ENCODE results near the gene ADD2. TPM values are rescaled to one million over a fixed set of nuclear protein-coding genes. Genes with fewer than 3 reads are reported as not detected.
"Not testable (repeated sequence)": the region's sequence is repeated elsewhere in the genome, so short reads cannot be mapped to it uniquely, and the experiment has no call there.

Gene ADD2
- total RNA-seq, 1 experiment from 2014 or later = 0.71 TPM

DNA sequence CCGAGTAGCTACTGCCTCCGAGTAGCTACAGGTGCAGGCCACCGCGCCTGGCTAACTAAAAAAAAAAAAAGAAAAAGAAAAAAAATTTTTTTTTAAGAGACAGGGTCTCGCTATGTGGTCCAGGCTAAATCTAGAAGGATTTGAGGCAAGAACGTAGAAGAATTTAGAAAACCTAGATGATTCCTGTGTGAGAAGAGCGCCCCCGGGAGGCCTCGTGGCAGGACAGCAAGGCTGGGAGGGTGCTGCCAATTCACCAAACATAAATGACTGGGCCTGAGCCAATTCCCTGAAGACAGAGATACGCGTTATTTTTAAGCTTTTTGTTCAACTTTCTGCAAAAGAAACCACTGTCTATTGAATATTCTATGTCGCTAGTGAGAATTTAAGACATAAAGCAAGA lies 124.3 kb downstream of the ADD2 start:
- peak; percentile 52 for DNase-seq (ENCODE audit: low spot score)

- no peak for DNase-seq (ENCODE audit: low spot score)
Measured at GRCh38 chr2:70641263-70641784, 126.7 kb downstream of the ADD2 start.

GRCh38 chr2:70639841-70640436 lies 128.1 kb downstream of the ADD2 start:
- no peak for DNase-seq (ENCODE audit: low spot score)

GRCh38 chr2:70638561-70638960 lies 129.4 kb downstream of the ADD2 start:
- no peak for DNase-seq (ENCODE audit: low spot score)

DNA sequence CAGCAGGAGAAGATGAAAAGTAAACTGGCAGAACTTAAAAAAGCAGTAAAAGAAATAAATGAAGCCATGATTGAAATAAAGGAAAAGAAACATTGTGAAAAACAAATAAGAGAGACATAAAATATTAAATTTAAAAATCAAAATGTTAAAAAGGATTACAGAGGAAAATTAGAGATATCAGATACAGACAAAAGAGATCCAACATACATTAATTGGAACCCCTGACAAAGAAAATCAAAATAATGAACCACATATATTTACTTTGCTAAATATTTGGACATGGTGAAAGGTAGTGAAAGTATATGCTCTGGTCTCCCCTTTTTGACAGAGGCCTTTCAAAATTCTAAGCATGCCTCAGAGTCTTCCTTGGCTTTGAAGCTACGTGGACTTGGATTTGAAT lies 134.5 kb downstream of the ADD2 start:
- DNase-seq (ENCODE audit: low spot score) = no peak

- DNase-seq (ENCODE audit: low spot score) = no peak
Measured at GRCh38 chr2:70632966-70633365, 135.0 kb downstream of the ADD2 start.

DNA sequence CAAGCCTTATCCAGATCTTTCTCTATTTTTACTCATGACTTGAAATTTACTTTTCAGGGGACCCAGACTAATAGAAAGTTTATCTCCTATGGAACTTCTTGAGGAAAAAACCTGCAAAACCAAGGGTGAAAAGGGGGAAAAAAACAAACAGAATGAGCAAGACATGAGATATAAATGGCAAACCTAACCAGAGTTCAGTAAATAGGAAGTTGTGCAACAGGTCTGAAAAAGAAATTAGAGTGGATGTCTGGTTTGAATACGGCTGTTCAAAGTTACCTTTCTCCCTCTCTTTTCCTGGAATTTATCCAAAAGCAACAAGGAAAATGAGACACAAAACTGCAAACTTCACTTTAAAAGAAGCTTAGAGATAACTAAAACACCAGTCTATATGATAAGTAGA lies 135.6 kb downstream of the ADD2 start:
- no peak for DNase-seq (ENCODE audit: low spot score)

GRCh38 chr2:70630761-70631160 lies 137.2 kb downstream of the ADD2 start:
- DNase-seq (ENCODE audit: low spot score) = no peak

DNA sequence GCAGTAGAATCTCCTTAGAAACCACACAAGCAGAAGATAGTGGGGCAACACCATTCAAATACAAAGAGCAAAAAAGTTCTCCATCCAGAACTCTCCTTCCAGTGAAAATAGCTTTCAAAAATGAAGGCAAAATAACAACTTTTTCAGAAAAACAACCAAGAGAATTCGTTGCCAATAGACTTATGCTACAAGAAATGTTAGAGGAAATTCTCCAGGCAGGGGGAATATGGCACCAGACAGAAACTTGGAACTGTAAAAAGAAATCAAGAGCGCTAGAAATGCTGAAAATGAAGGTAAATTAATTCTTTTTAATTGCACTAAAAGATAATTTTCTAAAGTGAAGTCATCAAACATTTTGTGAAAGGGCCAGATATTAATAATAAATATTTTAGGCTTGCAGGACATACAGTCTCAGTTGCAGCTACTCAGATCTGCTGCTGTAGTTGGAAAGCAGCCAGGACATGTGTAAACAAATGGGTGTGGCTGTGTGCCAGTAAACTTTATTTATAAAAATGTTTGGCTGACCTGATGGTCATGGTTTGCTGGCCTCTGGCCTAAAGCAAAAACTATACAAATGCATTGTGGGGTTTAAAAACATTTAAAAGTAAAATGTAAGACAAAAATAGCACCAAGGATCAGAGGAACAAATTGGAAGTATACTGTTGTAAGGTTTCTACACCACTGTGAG lies 140.6 kb downstream of the ADD2 start:
- peak; percentile 61 for DNase-seq (ENCODE audit: low spot score)

- DNase-seq (ENCODE audit: low spot score) = no peak
Measured at GRCh38 chr2:70626254-70626990, 141.6 kb downstream of the ADD2 start.

- not testable (repeated sequence) for DNase-seq (ENCODE audit: low spot score)
Measured at GRCh38 chr2:70621536-70621935, 146.5 kb downstream of the ADD2 start.

- no peak for DNase-seq (ENCODE audit: low spot score)
Measured at GRCh38 chr2:70620020-70620419, 148.0 kb downstream of the ADD2 start.

GRCh38 chr2:70619167-70619566 lies 148.8 kb downstream of the ADD2 start:
- DNase-seq (ENCODE audit: low spot score) = no peak

DNA sequence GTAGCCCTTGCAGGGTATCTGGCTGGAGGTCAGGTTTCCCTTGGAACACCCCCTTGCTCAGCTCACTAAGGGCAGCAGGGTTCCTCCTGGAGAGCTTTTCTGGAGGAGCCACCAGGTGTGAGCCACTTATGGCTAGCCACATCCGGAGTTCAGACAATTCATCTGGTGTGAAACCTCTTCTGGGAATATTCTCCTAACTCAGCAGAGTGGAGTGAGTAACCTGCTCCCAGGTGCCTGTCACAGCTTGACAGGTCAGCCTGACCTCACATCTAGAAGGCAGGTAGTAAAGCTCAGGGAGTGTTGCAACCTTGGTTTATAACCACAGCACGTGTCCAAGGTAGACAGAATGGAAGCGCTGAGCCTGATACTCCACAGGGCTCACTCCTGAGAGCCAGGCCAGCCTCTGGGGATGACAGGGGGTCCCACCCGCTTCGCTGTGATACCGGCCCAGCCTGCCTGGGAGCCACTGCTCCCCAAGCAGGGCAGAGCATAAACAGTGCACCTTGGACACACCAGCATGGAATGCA lies 151.8 kb downstream of the ADD2 start:
- no peak for DNase-seq (ENCODE audit: low spot score)

DNA sequence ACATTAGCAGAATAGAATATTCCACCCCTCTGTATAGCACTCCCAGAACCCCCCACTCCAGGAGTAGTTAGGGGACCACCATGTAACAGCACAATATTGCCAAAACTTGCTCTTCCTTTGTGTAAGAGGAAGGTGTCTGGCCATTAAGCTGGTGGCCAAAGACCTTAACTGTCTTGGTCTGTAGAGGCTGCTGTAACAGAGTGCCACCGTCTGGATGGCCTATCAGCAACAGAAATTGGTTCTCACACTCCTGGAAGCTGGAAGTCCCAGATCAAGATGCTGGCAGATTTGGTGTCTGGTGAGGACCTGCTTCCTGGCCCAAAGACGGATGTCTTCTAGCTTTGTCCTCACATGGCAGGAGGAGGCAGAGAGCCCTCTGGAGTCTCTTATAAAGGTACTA lies 152.8 kb downstream of the ADD2 start:
- DNase-seq (ENCODE audit: low spot score) = peak; percentile 49

- no peak for DNase-seq (ENCODE audit: low spot score)
Measured at GRCh38 chr2:70613521-70613920, 154.5 kb downstream of the ADD2 start.

DNA sequence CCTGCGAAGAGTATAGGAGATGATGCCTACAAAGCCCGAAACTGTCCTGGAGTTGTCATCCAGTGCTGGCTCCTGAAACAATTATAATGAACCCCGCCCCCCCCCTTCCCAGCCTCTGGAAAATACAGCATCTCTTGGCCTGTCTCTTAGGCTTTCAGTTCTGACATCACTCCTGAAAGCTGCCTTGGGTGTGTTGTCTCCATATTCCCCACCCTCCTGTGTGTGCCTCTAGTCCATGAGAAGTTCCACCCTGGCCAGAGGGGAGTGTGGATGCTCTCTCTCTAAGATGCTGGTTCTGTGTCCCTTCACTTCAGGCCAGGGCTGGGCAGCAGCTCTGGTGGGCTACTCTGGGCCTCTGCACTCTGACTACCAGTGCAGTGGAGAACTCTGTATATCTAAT lies 155.4 kb downstream of the ADD2 start:
- DNase-seq (ENCODE audit: low spot score) = no peak

- DNase-seq (ENCODE audit: low spot score) = peak; percentile 50
Measured at GRCh38 chr2:70608373-70608772, 159.6 kb downstream of the ADD2 start.

- no peak for DNase-seq (ENCODE audit: low spot score)
Measured at GRCh38 chr2:70607121-70607561, 160.9 kb downstream of the ADD2 start.

All from HT-29 (cell line).